IMR-90 (cell line): Measurements from ENCODE around the gene MDM4. TPM values are rescaled to one million over a fixed set of nuclear protein-coding genes. Genes with fewer than 3 reads are reported as not detected.
A peak's percentile ranks its signal among the peaks of the same experiment; 100 is the strongest.

Source experiments
- ATAC-seq: fragments of 200-7000 bp; cut with Tn5 transposase; 2 replicates; pipeline ENCODE4 v1.9.1; 2020; ENCODE audit warnings: low read depth, mild to moderate bottlenecking, moderate library complexity
- BruUV-seq: library from RNA; stranded (reverse); fragments of 400-500 nt; replicated peaks from 2 replicates; lab custom pipeline; 2021; lab: Mats Ljungman, UMichigan
- CTCF ChIA-PET: fragments of 300-600 bp; formaldehyde crosslinking; extraction: SDS; loops from one replicate; lab custom pipeline; 2021; ENCODE audit warnings: antibody characterized with exemption; lab: Yijun Ruan, JAX
- POLR2A ChIA-PET: fragments of 300-600 bp; sonication (Branson Sonifier 250); formaldehyde crosslinking; loops from one replicate; lab custom pipeline; 2022; ENCODE audit warnings: antibody characterized with exemption; ENCODE audit not compliant: unreplicated experiment; lab: Charles Lee
- DNase-seq: peaks from one replicate; pipeline ENCODE4 v3.0.0; 2013
- H2AFZ ChIP-seq: replicated peaks from 2 replicates; pipeline ENCODE3; 2013; ENCODE audit warnings: low read length, mild to moderate bottlenecking; ENCODE audit not compliant: poor library complexity
- H2AK5ac ChIP-seq: 2 replicates; pipeline ENCODE4 v1.6.1; 2013; ENCODE audit warnings: low read depth, low read length, inconsistent platforms
- H2AK9ac ChIP-seq: replicated peaks from 2 replicates; pipeline ENCODE3; 2013; ENCODE audit warnings: mild to moderate bottlenecking, low read depth, low read length, moderate library complexity; ENCODE audit not compliant: poor library complexity
- H2BK120ac ChIP-seq: 2 replicates; pipeline ENCODE4 v1.6.1; 2013; ENCODE audit warnings: low read depth, low read length, inconsistent platforms
- H2BK15ac ChIP-seq: 3 replicates; pipeline ENCODE4 v1.6.1; 2013; ENCODE audit warnings: low read depth, low read length, inconsistent platforms
- H2BK20ac ChIP-seq: 2 replicates; pipeline ENCODE4 v1.6.1; 2013; ENCODE audit warnings: low read depth, mild to moderate bottlenecking, inconsistent platforms, low read length, moderate library complexity
- H2BK5ac ChIP-seq: 2 replicates; pipeline ENCODE4 v1.6.1; 2013; ENCODE audit warnings: mild to moderate bottlenecking, low read depth, low read length, inconsistent platforms; ENCODE audit not compliant: poor library complexity, severe bottlenecking
- H3K14ac ChIP-seq: replicated peaks from 2 replicates; pipeline ENCODE4 v1.6.1; 2013; ENCODE audit warnings: low read depth, low read length, inconsistent platforms
- H3K18ac ChIP-seq: 2 replicates; pipeline ENCODE4 v1.6.1; 2013; ENCODE audit warnings: low read depth, low read length, control low read depth
- H3K23ac ChIP-seq: 2 replicates; pipeline ENCODE4 v1.6.1; 2013; ENCODE audit warnings: low read depth, low read length, inconsistent platforms
- H3K27ac ChIP-seq: 2 replicates; pipeline ENCODE4 v1.5.1; 2013; ENCODE audit warnings: mild to moderate bottlenecking, control low read depth, low read length; ENCODE audit not compliant: insufficient read depth
- H3K27me3 ChIP-seq: 2 replicates; pipeline ENCODE4 v1.6.1; 2013; ENCODE audit warnings: low read length; ENCODE audit not compliant: control insufficient read depth, insufficient read depth
- H3K36me3 ChIP-seq: 2 replicates; pipeline ENCODE4 v1.6.1; 2013; ENCODE audit warnings: low read length, mixed read lengths; ENCODE audit not compliant: control insufficient read depth, insufficient read depth
- H3K4ac ChIP-seq: 2 replicates; pipeline ENCODE4 v1.6.1; 2013; ENCODE audit warnings: low read depth, low read length, inconsistent platforms
- H3K4me1 ChIP-seq: 2 replicates; pipeline ENCODE4 v1.6.1; 2013; ENCODE audit warnings: low read length, mixed read lengths; ENCODE audit not compliant: control insufficient read depth, insufficient read depth
- H3K4me2 ChIP-seq: 2 replicates; pipeline ENCODE4 v1.6.1; 2013; ENCODE audit warnings: low read depth, mild to moderate bottlenecking, control low read depth, low read length, moderate library complexity
- H3K4me3 ChIP-seq: 2 replicates; pipeline ENCODE4 v1.5.1; 2013; ENCODE audit warnings: low read depth, mild to moderate bottlenecking, control low read depth, low read length, moderate library complexity; ENCODE audit not compliant: insufficient read depth
- H3K56ac ChIP-seq: 2 replicates; pipeline ENCODE4 v1.6.1; 2013; ENCODE audit warnings: low read length, inconsistent platforms; ENCODE audit not compliant: insufficient read depth; ENCODE audit errors: extremely low read depth
- H3K79me1 ChIP-seq, 2 experiments: 2 replicates each; pipeline ENCODE4 v1.6.1; 2013; ENCODE audit warnings: low read length in 2 of 2, inconsistent platforms in 1 of 2, low read depth in 1 of 2
- H3K9ac ChIP-seq: 2 replicates; pipeline ENCODE4 v1.6.1; 2013; ENCODE audit warnings: low read depth, low read length, control low read depth
- H3K9me1 ChIP-seq: 2 replicates; pipeline ENCODE4 v1.6.1; 2013; ENCODE audit warnings: low read length, inconsistent platforms; ENCODE audit not compliant: insufficient read depth
- H3K9me3 ChIP-seq: 2 replicates; pipeline ENCODE4 v1.6.1; 2013; ENCODE audit warnings: low read length; ENCODE audit not compliant: control insufficient read depth, insufficient read depth
- H4K20me1 ChIP-seq: 2 replicates; pipeline ENCODE4 v1.6.1; 2013; ENCODE audit warnings: low read length, inconsistent platforms; ENCODE audit not compliant: insufficient read depth
- H4K5ac ChIP-seq: 2 replicates; pipeline ENCODE4 v1.6.1; 2013; ENCODE audit warnings: mild to moderate bottlenecking, low read depth, low read length, control low read depth
- H4K8ac ChIP-seq, 2 experiments: 2 replicates each; pipeline ENCODE4 v1.6.1; 2013; ENCODE audit warnings: low read depth in 2 of 2, low read length in 2 of 2, control low read depth in 1 of 2, inconsistent platforms in 1 of 2
- H4K91ac ChIP-seq: 2 replicates; pipeline ENCODE4 v1.6.1; 2013; ENCODE audit warnings: low read depth, low read length, inconsistent platforms; ENCODE audit not compliant: insufficient read depth
- BHLHE40 ChIP-seq: fragments of 150-350 bp; IDR thresholded peaks from 2 replicates; pipeline ENCODE4 v1.6.1; 2016; ENCODE audit warnings: mild to moderate bottlenecking, low read depth, low read length
- CEBPB ChIP-seq: IDR thresholded peaks from 2 replicates; pipeline ENCODE4 v1.6.1; 2012; ENCODE audit warnings: low read depth, low read length, improper control_type of control experiment
- CTCF ChIP-seq: conservative IDR thresholded peaks from 2 replicates; pipeline ENCODE4 v1.5.1; 2012; ENCODE audit warnings: mild to moderate bottlenecking, low read depth, low read length, improper control_type of control experiment
- FOS ChIP-seq: fragments of 150-350 bp; IDR thresholded peaks from 2 replicates; pipeline ENCODE4 v1.6.1; 2016; ENCODE audit warnings: low read depth, low read length
- MAZ ChIP-seq: IDR thresholded peaks from 2 replicates; pipeline ENCODE4 v1.6.1; 2012; ENCODE audit warnings: low read depth, mild to moderate bottlenecking, low read length, improper control_type of control experiment, moderate library complexity, borderline replicate concordance
- RAD21 ChIP-seq: IDR thresholded peaks from 2 replicates; pipeline ENCODE4 v1.6.1; 2012; ENCODE audit warnings: low read length, improper control_type of control experiment
- RFX5 ChIP-seq: IDR thresholded peaks from 2 replicates; pipeline ENCODE4 v1.8.0; 2012; ENCODE audit warnings: low read depth, mild to moderate bottlenecking, low read length, moderate library complexity
- SMC3 ChIP-seq: fragments of 150-350 bp; IDR thresholded peaks from 2 replicates; pipeline ENCODE4 v1.6.1; 2016; ENCODE audit warnings: low read depth, mild to moderate bottlenecking, antibody characterized with exemption, low read length, moderate library complexity
- WGBS, 2 experiments: methylation state at CpG; one replicate each; pipeline versions ENCODE4 v1.1.5 to v1.1.7; 2013; ENCODE audit warnings: missing lambda C conversion rate in 2 of 2; ENCODE audit not compliant: insufficient read length in 1 of 2; ENCODE audit errors: extremely low coverage in 2 of 2; 5-methylcytosine and 5-hydroxymethylcytosine counted together
- dilution Hi-C: fragments of 300-500 bp; cut with HindIII; formaldehyde crosslinking; loops from one replicate; pipeline ENCODE4 v1.14.3; 2018; ENCODE audit warnings: low sequenced_read_pairs; ENCODE audit not compliant: unreplicated experiment
- in situ Hi-C: fragments of 300-500 bp; cut with MboI; formaldehyde crosslinking; loops from 3 replicates; pipeline ENCODE4 v1.14.3; 2019; ENCODE audit warnings: low sequenced_read_pairs, inconsistent platforms, mixed read lengths
- intact Hi-C: fragments of 100-400 bp; cut with micrococcal nuclease; formaldehyde crosslinking; loops from 2 replicates; pipeline ENCODE4 v1.10.0; 2022
- polyA plus RNA-seq, 3 experiments: library from polyadenylated mRNA; depleted of rRNA; stranded (reverse); fragments of >200 nt; gene quantifications; 2 replicates each; pipeline ENCODE4 v1.2.3, GENCODE V29; 2012; ENCODE audit warnings: low replicate concordance in 1 of 3
- total RNA-seq: library from RNA; depleted of rRNA; stranded (reverse); fragments of >200 nt; gene quantifications from 2 replicates; pipeline ENCODE4 v1.2.3, GENCODE V29; 2012
- TF ChIP-seq, protein P1 (sequence below): fragments of 150-350 bp; IDR thresholded peaks from 2 replicates; pipeline ENCODE4 v1.6.1; 2017; ENCODE audit warnings: mild to moderate bottlenecking, antibody characterized with exemption, low read length, low read depth

The MDM4 gene
- total and polyA plus RNA-seq, 2 of the 4 experiments (the other 2 are of a cell fraction), result 7.4 to 20.1 TPM

DNA sequence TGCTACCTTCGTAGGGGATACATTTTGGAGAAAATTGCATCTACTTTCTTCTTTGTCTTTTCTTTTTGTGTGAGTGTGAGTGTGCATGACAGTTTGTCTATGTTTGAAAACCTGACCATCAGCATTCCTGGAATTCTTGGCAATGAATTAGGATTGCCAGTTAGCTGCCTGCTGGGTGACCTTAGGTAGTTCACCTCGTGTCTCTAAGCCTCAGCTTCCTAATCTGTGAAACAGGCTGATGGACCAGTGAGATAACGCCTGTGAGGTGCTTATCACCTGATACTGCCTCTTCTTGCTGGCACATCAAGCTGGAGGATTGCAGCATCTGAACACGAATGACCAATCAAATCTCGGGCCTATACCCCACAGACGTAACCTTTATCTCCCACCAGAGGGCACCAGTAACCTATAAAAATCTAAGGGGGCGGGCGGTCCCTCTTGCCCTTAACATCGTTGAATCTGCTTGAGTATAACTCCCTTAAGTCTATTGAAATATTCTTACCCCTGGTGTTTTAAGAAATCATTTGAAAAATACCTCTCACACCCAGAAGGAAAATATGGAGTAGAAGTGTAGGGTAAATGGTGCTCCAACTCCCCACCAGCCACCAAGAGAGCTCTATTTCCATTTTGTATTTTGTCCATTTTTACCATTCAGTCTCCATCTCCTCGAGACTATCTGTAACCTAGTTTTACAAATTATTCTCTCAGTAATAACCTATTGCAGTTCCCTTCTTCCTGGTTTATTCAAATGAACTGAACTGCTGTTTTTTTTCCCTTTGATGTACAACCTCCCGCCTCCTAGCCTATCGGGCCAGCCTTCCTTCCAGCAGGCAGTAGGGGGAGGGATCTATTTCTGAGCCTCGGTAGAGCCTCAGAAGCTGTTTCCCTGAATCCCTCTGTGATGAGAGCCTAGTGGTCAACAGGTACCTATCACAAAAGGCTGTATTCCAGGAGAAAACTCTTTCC lies 49.7 kb downstream of the MDM4 start:
- Histone ChIP-seq H4K91ac (no peak overlapping the region), H3K56ac (no peak overlapping the region), H3K27ac (no peak overlapping the region), H3K36me3 (no peaks in the 10 kb centered on the region), H3K9me3 (no peaks in the 10 kb centered on the region), H2BK120ac (no peak overlapping the region), H4K20me1 (no peaks in the 10 kb centered on the region), H3K4ac (peak overlapping the region; percentile 36; the same call in 1 of the 2 replicates), H2BK5ac (no peak overlapping the region), H4K5ac (no peak overlapping the region), H3K4me1 (no peaks in the 10 kb centered on the region), H2AK9ac (no peak overlapping the region), H3K4me2 (no peak overlapping the region), H3K27me3 (no peaks in the 10 kb centered on the region), H2BK20ac (no peak overlapping the region), H3K9me1 (peaks cover 2% of the 10 kb centered on the region; the same call in 1 of the 2 replicates), H3K4me3 (no peak overlapping the region), H2AFZ (peak overlapping the region; percentile 4), H3K23ac (no peak overlapping the region), H3K9ac (no peak overlapping the region), H2BK15ac (no peak overlapping the region), H3K18ac (no peak overlapping the region), H2AK5ac (no peak overlapping the region), H3K79me1 (no peaks in the 10 kb centered on the region), H4K8ac (no peak overlapping the region), H3K14ac (no peak overlapping the region)
- ATAC-seq (peak; percentile 95), DNase-seq (peak; percentile 81)
- intact Hi-C loops (loop anchor here (1.0 to 5.0 kb wide), 3 partner anchors 181 to 241 kb away; no protein-coding TSS in a partner anchor), dilution Hi-C loops (no loop called here), in situ Hi-C loops (loop anchor here (5.0 kb wide), 1 partner anchor 241 kb away; no protein-coding TSS in a partner anchor)
- ChIA-PET POLR2A (no interaction called here), CTCF (interaction anchor here (0.6 to 2.8 kb wide), 9 partner anchors 12 to 885 kb away, joined by 3 to 41 read pairs (median 3); no protein-coding TSS in a partner anchor)
- BruUV-seq, result no TSS peak
- TF ChIP-seq BHLHE40, result no peak
- no peak for TF ChIP-seq FOS
- no peak for TF ChIP-seq RFX5
- TF ChIP-seq RAD21, result peak; percentile 82
- TF ChIP-seq CTCF, result peak; percentile 80
- peak; percentile 38; the same call in 1 of the 2 replicates for TF ChIP-seq MAZ
- TF ChIP-seq SMC3, result peak; percentile 85
- TF ChIP-seq CEBPB, result peak; percentile 88
- TF ChIP-seq, protein P1, sequence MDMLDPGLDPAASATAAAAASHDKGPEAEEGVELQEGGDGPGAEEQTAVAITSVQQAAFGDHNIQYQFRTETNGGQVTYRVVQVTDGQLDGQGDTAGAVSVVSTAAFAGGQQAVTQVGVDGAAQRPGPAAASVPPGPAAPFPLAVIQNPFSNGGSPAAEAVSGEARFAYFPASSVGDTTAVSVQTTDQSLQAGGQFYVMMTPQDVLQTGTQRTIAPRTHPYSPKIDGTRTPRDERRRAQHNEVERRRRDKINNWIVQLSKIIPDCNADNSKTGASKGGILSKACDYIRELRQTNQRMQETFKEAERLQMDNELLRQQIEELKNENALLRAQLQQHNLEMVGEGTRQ, result peak; percentile 29; the same call in 1 of the 2 replicates
- WGBS, 2 experiments, result 40% methylated on average over 1 of the region's 13 CpGs; no CpG with 5 or more reads in 1 of the 2 experiments
